NT2/D1 (cell line): ENCODE results near the gene PLCH2.
"Not testable (repeated sequence)": the region's sequence is repeated elsewhere in the genome, so short reads cannot be mapped to it uniquely, and the experiment has no call there.

Experiments
- DNase-seq: peaks from one replicate; pipeline ENCODE4 v3.0.0-alpha.2; 2011; ENCODE audit warnings: low read depth, low spot score
- H3K27me3 ChIP-seq: 2 replicates; pipeline ENCODE4 v1.6.0; 2011; ENCODE audit warnings: mild to moderate bottlenecking; ENCODE audit not compliant: insufficient read length, insufficient read depth
- H3K36me3 ChIP-seq: 2 replicates; pipeline ENCODE4 v1.6.1; 2011; ENCODE audit warnings: mild to moderate bottlenecking, low read length, mixed read lengths; ENCODE audit not compliant: insufficient read depth, insufficient read length
- H3K4me1 ChIP-seq: 2 replicates; pipeline ENCODE4 v1.5.1; 2011; ENCODE audit not compliant: insufficient read depth, insufficient read length
- H3K4me3 ChIP-seq: 2 replicates; pipeline ENCODE4 v1.5.1; 2011; ENCODE audit warnings: low read depth; ENCODE audit not compliant: insufficient read length
- H3K9ac ChIP-seq: 2 replicates; pipeline ENCODE4 v1.6.0; 2011; ENCODE audit warnings: low read depth; ENCODE audit not compliant: insufficient read length
- H3K9me3 ChIP-seq: 2 replicates; pipeline ENCODE4 v1.5.1; 2011; ENCODE audit warnings: mild to moderate bottlenecking, low read length; ENCODE audit not compliant: insufficient read depth
- SUZ12 ChIP-seq: IDR thresholded peaks from 2 replicates; pipeline ENCODE4 v1.6.1; 2011; ENCODE audit not compliant: insufficient read length, insufficient read depth; ENCODE audit errors: extremely low read depth
- YY1 ChIP-seq: IDR thresholded peaks from 2 replicates; pipeline ENCODE4 v1.6.1; 2011; ENCODE audit not compliant: insufficient read length, insufficient read depth
- ZNF274 ChIP-seq: IDR thresholded peaks from 2 replicates; pipeline ENCODE4 v1.6.1; 2011; ENCODE audit warnings: mild to moderate bottlenecking, low read depth, low read length

PLCH2 gene

DNA sequence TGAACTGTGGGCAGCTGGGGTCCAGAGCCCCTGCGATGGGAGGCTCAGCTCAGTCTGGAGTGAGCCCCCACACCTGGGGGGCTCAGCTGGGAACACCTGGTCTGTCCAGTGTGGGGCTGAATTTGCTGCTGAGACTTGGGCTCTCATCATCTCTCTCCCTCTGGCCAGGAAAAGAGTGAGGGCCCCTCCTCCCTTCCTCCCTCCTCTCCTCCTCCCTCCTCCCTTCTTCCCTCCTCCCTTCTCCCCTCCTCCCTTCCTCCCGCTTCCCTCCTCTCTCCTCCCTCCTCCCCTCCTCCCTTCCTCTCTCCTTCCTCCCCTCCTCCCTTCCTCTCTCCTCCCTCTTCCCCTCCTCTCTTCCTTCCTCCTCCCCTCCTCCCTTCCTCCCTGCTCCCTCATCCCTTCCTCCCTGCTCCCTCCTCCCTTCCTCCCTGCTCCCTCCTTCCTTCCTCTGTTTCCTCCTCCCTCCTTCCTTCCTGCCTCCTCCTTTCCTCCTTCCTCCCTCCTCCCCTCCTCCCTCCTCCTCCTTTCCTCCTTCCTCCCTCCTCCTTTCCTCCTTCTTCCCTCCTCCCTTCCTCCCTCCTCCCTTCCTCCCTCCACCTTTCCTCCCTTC is 40.2 kb upstream of the PLCH2 start:
- no peak for TF ChIP-seq YY1
- no peak for TF ChIP-seq ZNF274
- no peak for TF ChIP-seq SUZ12
- Histone ChIP-seq H3K27me3 (peaks cover 4% of the 10 kb centered on the region), H3K36me3 (no peaks in the 10 kb centered on the region)

DNA sequence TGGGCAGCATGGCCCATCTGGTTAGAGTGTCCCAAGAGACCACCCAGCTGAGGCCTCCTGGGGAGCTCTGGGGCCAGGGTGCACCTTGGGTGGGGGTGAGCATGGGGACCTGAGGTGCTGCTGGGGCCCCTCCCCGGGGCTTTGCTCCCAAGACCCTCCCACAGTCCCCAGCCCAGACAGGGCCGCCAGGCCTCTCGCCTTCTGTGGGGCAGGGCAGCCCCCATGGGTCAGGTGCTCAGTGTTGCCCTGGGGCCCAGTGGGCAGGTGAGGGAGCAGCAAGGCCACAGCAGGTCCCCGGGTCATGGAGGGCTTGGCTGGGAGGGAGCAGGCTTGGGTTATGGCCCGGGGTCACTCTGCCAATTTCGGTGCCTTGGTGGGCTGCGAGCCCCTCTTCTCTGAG is 39.2 kb upstream of the PLCH2 start:
- H3K4me3 ChIP-seq: no peak overlapping the region
- TF ChIP-seq ZNF274 (no peak), YY1 (no peak), SUZ12 (no peak)
- H3K27me3 ChIP-seq: peaks cover 6% of the 10 kb centered on the region
- DNase-seq: no peak
- H3K9ac ChIP-seq: no peak overlapping the region
- no peaks in the 10 kb centered on the region for H3K36me3 ChIP-seq
- H3K9me3 ChIP-seq: no peaks in the 10 kb centered on the region
- H3K4me1 ChIP-seq: peaks cover 4% of the 10 kb centered on the region

More for the DNA sequence above, 40.2 kb upstream of the PLCH2 start:
- Histone ChIP-seq H3K9ac (no peak overlapping the region), H3K4me1 (peaks cover 10% of the 10 kb centered on the region), H3K9me3 (no peaks in the 10 kb centered on the region), H3K4me3 (no peak overlapping the region)
- DNase-seq: no peak

DNA sequence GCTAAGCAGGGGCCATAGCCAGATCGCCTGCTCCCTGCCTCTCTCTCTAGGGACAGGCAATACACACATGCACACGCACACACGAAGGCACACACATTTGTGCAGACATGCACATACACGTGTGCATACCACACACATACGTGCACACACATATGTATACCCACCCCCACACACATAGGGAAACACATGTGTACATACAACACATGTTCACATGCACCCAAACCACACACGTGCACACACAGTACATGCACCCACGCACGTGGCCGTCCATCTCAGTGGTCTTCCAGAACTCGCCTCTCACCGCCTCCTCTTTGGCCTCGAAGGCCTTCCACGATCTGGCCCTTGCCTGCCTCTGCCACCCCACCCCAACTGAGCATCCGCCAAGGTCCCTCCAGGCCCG is 38.5 kb upstream of the PLCH2 start:
- H3K9ac ChIP-seq: no peak overlapping the region
- peaks cover 1% of the 10 kb centered on the region for H3K4me1 ChIP-seq
- TF ChIP-seq YY1: no peak
- TF ChIP-seq ZNF274: no peak
- no peak for TF ChIP-seq SUZ12
- no peak overlapping the region for H3K4me3 ChIP-seq
- no peaks in the 10 kb centered on the region for H3K9me3 ChIP-seq
- H3K36me3 ChIP-seq: no peaks in the 10 kb centered on the region
- DNase-seq: no peak
- H3K27me3 ChIP-seq: peaks cover 13% of the 10 kb centered on the region

DNA sequence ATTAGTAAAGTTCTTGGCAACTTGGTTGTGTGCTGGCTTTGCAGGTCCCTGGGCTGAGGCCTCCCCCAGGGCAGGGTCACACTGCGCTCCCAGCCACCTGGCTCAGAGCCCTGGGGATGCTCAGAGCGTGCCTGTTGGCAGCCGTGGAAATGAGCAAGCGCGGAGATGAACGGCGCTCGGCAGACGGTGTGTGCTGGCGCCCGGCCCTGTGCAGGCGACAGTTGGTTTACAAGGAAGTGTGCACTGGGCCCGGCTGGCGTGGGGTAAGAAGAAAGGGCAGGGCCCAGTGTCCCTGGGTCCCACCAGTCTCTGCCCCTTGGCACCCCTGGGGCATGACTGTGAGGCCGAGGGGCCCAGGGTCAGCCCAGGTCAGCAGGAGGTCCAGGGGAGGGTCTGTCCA is 38.1 kb upstream of the PLCH2 start:
- Histone ChIP-seq H3K27me3 (peaks cover 16% of the 10 kb centered on the region), H3K4me1 (peaks cover 3% of the 10 kb centered on the region), H3K9ac (no peak overlapping the region), H3K36me3 (no peaks in the 10 kb centered on the region), H3K9me3 (no peaks in the 10 kb centered on the region), H3K4me3 (no peak overlapping the region)
- no peak for DNase-seq
- TF ChIP-seq ZNF274 (no peak), YY1 (no peak), SUZ12 (no peak)

DNA sequence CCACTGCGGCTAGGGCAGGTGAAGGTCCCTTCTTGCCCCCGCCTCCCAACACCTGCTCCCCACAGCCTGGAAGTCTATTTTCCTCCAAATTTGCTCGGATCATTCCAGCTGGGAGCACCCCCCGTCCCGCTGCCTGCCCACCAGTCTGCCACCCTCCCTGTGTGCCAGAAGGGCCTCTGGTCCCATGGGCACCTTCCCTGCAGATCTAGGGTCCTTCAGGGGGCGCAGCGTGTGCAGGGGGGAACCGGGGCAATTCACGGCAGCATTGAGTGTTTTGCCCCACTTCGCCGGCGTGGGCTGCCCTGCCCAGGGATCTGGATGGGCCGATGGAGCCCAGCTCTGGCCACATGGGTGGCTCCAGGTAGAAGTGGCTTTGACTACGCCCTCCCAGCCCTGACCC is 37.4 kb upstream of the PLCH2 start:
- no peak overlapping the region for H3K4me3 ChIP-seq
- H3K36me3 ChIP-seq: no peaks in the 10 kb centered on the region
- peaks cover 19% of the 10 kb centered on the region for H3K27me3 ChIP-seq
- no peak overlapping the region for H3K9ac ChIP-seq
- H3K4me1 ChIP-seq: peaks cover 3% of the 10 kb centered on the region
- TF ChIP-seq SUZ12: no peak
- no peak for TF ChIP-seq ZNF274
- TF ChIP-seq YY1: no peak
- DNase-seq: no peak
- no peaks in the 10 kb centered on the region for H3K9me3 ChIP-seq

DNA sequence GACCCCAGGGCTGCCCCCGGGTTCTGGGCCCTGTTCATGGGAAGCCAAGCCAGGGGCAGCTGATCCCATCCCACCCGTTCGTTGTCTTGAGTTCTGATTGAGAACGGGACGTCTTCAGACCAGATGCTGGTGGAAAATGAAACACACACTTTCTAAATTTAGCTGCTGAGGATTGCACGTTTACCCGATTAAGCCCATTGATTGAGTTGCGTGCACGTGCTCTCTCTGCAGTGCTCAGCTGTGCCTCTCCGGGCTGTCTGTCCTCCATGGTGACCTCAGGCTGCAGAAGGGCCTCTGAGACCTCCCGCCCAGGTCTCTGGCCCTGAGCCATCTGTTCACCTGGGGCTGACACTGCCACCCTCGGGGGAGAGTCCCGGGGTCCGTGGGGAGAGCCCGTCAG is 36.7 kb upstream of the PLCH2 start:
- H3K27me3 ChIP-seq: peaks cover 26% of the 10 kb centered on the region
- peaks cover 3% of the 10 kb centered on the region for H3K4me1 ChIP-seq
- H3K36me3 ChIP-seq: no peaks in the 10 kb centered on the region
- no peaks in the 10 kb centered on the region for H3K9me3 ChIP-seq
- H3K4me3 ChIP-seq: no peak overlapping the region
- no peak for DNase-seq
- H3K9ac ChIP-seq: no peak overlapping the region
- TF ChIP-seq ZNF274 (no peak), YY1 (no peak), SUZ12 (no peak)

DNA sequence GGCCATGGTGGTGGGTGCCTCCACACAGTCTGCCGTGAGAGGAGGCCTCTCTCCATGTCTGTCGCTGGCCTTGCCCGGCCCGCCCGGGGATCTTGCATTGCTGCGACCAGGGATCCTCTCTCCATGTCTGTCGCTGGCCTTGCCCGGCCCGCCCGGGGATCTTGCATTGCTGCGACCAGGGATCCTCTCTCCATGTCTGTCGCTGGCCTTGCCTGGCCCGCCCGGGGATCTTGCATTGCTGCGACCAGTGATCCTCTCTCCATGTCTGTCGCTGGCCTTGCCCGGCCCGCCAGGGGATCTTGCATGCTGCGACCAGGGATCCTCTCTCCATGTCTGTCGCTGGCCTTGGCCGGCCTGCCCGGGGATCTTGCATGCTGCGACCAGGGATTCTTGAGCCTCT is 35.7 kb upstream of the PLCH2 start:
- peaks cover 36% of the 10 kb centered on the region for H3K27me3 ChIP-seq
- not testable (repeated sequence) for H3K36me3 ChIP-seq, H3K4me1 ChIP-seq, H3K9me3 ChIP-seq, H3K4me3 ChIP-seq, DNase-seq, H3K9ac ChIP-seq

DNA sequence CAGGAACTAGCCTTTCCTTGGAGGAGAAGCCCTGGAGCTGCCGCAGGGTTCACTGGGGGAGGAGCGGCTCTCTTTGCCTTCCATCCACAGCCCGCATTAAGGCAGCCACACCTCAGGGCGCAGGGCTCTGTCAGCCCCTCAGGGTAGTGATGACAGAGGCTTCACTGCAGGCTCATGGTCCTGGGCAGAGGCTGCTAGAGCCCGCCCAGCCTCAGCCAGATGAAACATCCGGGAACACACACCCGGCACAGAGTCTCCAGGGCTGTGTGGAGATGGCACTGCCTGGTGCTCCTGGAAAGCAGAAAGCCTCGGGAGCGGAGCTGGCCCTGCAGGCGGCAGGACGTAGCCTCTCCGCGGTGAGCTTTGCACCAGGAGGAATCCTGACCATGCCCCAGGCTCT is 34.3 kb upstream of the PLCH2 start:
- TF ChIP-seq SUZ12: no peak
- no peak for TF ChIP-seq ZNF274
- H3K27me3 ChIP-seq: peaks cover 43% of the 10 kb centered on the region
- no peaks in the 10 kb centered on the region for H3K36me3 ChIP-seq
- peaks cover 9% of the 10 kb centered on the region for H3K4me1 ChIP-seq
- no peak for DNase-seq
- no peak overlapping the region for H3K9ac ChIP-seq
- H3K9me3 ChIP-seq: no peaks in the 10 kb centered on the region
- no peak overlapping the region for H3K4me3 ChIP-seq

DNA sequence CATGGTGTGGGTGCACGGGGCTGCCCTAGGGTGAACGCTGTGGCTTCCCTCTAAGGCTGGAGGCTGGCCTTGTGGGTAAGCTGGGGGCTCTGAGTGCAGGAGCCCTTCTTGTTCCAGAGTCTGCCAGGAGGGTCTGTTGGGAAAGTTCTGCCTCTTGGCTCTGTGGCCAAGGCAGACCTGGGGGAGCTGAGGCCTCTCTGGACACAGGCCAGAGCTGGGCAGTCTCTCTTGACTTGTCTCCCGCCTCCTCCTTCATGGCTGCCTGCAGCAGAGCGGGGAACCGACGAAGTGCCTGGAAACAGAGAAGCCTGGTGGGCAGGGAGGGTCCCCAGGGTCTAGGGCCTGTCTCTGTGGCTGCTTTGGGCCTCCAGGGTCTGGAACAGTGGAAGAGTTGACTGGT is 33.4 kb upstream of the PLCH2 start:
- no peak overlapping the region for H3K9ac ChIP-seq
- no peak for TF ChIP-seq YY1
- TF ChIP-seq ZNF274: no peak
- TF ChIP-seq SUZ12: no peak
- no peak overlapping the region for H3K4me3 ChIP-seq
- no peaks in the 10 kb centered on the region for H3K36me3 ChIP-seq
- peaks cover 43% of the 10 kb centered on the region for H3K27me3 ChIP-seq
- DNase-seq: no peak
- H3K9me3 ChIP-seq: no peaks in the 10 kb centered on the region
- peaks cover 15% of the 10 kb centered on the region for H3K4me1 ChIP-seq
